Transverse colon (tissue), 4 donors: ENCODE measurements around the gene TRAM2.

Source experiments
- EP300 ChIP-seq: sonication (generic); formaldehyde crosslinking; IDR thresholded peaks from one replicate; pipeline ENCODE4 v1.6.1; 2017; ENCODE audit warnings: antibody characterized with exemption, low read depth
- POLR2A ChIP-seq: fragments of 450-650 bp; IDR thresholded peaks from one replicate; pipeline ENCODE4 v1.6.1; 2016; ENCODE audit warnings: antibody characterized with exemption, mild to moderate bottlenecking, moderate library complexity
- POLR2AphosphoS5 ChIP-seq, 3 donors: sonication (generic); formaldehyde crosslinking; IDR thresholded peaks; one replicate each; pipeline ENCODE4 v1.6.1; 2016; ENCODE audit warnings: antibody characterized with exemption in 3 of 3
- TF ChIP-seq, protein P1 (sequence below), 5 experiments: fragments of 200-600 bp in 3 of 5; fragments of 450-650 bp in 2 of 5; sonication (generic) in 3 of 5; IDR thresholded peaks; 1 replicate in 2 of 5; 2 replicates in 3 of 5; pipeline ENCODE4 v1.5.1; 2016 to 2017; ENCODE audit warnings: antibody characterized with exemption in 5 of 5, inconsistent platforms in 3 of 5, mild to moderate bottlenecking in 2 of 5, moderate library complexity in 1 of 5

DNA sequence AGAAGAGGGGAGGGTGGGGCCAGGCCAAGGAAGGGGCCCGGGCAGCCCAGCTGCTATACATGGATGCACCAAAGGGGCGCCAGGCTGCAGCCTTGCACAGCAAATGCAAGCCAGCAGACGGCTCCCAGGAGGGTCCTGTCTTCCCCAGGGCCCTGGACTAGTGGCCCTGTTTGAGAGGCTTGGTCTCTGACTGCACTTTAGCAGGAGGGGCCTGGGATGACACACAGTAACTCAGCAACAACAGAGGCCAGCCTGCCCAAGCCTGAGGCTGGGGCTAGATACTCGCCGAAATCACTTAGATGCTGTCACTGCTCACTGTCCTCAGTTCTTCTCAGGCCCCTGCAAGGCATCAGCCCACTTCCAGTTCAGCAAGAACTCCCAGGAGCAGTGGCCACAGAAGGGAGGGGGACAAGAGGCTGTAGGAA is 73.5 kb downstream of the TRAM2 start:
- TF ChIP-seq, protein P1, sequence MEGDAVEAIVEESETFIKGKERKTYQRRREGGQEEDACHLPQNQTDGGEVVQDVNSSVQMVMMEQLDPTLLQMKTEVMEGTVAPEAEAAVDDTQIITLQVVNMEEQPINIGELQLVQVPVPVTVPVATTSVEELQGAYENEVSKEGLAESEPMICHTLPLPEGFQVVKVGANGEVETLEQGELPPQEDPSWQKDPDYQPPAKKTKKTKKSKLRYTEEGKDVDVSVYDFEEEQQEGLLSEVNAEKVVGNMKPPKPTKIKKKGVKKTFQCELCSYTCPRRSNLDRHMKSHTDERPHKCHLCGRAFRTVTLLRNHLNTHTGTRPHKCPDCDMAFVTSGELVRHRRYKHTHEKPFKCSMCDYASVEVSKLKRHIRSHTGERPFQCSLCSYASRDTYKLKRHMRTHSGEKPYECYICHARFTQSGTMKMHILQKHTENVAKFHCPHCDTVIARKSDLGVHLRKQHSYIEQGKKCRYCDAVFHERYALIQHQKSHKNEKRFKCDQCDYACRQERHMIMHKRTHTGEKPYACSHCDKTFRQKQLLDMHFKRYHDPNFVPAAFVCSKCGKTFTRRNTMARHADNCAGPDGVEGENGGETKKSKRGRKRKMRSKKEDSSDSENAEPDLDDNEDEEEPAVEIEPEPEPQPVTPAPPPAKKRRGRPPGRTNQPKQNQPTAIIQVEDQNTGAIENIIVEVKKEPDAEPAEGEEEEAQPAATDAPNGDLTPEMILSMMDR (IDR thresholded peaks at IDR 0.05), result no peak
- TF ChIP-seq POLR2AphosphoS5 (IDR thresholded peaks at IDR 0.05) (no peak), EP300 (no peak), POLR2A (no peak)
